Fibroblast of the aortic adventitia (primary cell): Measurements from ENCODE around the gene PHF21B. TPM values are rescaled to one million over a fixed set of nuclear protein-coding genes. Genes with fewer than 3 reads are reported as not detected.
"Not testable (repeated sequence)": the region's sequence is repeated elsewhere in the genome, so short reads cannot be mapped to it uniquely, and the experiment has no call there.

ENCODE experiments used
- DNase-seq: peaks from one replicate; pipeline ENCODE4 v3.0.0-alpha.2; 2010; ENCODE audit warnings: low read depth
- H3K4me3 ChIP-seq: 2 replicates; pipeline ENCODE4 v1.5.1; 2011; ENCODE audit warnings: low read depth, mild to moderate bottlenecking, control low read depth, low read length, moderate library complexity
- total RNA-seq: library from RNA; depleted of rRNA; stranded (reverse); fragments of >200 nt; gene quantifications from 2 replicates; pipeline ENCODE4 v1.2.3, GENCODE V29; 2012; ENCODE audit warnings: low replicate concordance
- TF ChIP-seq, protein P1 (sequence below): IDR thresholded peaks from 2 replicates; pipeline ENCODE4 v1.5.1; 2011; ENCODE audit warnings: mild to moderate bottlenecking, low read length, control low read depth, inconsistent platforms; ENCODE audit not compliant: insufficient read depth

The PHF21B gene
- total RNA-seq, 1 donor, result not detected

DNA sequence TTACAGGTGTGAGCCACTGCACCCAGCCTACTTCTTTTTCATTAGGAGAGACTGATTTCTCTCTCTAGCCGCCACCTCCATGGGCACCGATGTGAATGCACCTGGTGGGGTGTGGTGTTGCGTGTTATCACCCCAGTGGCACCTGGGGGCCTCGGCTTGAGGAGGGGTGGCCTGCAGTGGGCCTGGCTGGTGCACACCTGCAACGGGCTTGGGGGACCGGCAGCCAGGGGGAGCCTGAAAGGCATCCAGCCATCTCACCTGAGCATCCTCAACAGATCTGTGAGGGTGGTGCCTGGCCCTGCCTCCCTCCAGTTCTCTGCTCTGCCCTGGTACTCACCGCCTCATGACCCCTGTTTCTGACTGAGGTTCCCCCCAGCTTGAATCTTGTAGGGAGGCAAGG, 148.6 kb downstream of the PHF21B start:
- no peak overlapping the region for H3K4me3 ChIP-seq
- no peak for DNase-seq
- TF ChIP-seq, protein P1, sequence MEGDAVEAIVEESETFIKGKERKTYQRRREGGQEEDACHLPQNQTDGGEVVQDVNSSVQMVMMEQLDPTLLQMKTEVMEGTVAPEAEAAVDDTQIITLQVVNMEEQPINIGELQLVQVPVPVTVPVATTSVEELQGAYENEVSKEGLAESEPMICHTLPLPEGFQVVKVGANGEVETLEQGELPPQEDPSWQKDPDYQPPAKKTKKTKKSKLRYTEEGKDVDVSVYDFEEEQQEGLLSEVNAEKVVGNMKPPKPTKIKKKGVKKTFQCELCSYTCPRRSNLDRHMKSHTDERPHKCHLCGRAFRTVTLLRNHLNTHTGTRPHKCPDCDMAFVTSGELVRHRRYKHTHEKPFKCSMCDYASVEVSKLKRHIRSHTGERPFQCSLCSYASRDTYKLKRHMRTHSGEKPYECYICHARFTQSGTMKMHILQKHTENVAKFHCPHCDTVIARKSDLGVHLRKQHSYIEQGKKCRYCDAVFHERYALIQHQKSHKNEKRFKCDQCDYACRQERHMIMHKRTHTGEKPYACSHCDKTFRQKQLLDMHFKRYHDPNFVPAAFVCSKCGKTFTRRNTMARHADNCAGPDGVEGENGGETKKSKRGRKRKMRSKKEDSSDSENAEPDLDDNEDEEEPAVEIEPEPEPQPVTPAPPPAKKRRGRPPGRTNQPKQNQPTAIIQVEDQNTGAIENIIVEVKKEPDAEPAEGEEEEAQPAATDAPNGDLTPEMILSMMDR, result no peak

- no peak for DNase-seq
- TF ChIP-seq, protein P1, result no peak
- H3K4me3 ChIP-seq, result no peak overlapping the region
Measured at GRCh38 chr22:44860311-44860710, 149.5 kb downstream of the PHF21B start.

DNA sequence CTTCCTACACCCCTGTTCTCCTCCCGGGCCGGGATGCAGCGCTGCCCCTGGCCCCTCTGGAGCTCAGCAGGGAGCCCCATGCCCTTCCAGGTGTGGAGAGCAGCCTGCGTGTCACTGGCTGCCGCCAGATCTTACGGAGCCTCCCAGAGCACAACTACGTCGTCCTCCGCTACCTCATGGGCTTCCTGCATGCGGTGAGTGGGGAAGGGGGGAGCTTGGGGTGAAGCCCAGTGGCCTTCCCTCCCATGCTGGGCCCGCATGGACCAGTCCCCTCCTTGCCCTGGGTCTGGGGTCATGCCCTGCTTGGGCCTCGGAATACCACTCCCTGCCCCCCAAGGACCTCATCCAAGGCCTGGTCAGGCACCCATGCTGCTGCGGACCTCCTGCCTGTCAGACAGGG, 150.2 kb downstream of the PHF21B start:
- no peak for DNase-seq
- TF ChIP-seq, protein P1, result no peak
- no peak overlapping the region for H3K4me3 ChIP-seq

- DNase-seq, H3K4me3 ChIP-seq: not testable (repeated sequence)
Measured at GRCh38 chr22:44858819-44859218, 151.0 kb downstream of the PHF21B start.

DNA sequence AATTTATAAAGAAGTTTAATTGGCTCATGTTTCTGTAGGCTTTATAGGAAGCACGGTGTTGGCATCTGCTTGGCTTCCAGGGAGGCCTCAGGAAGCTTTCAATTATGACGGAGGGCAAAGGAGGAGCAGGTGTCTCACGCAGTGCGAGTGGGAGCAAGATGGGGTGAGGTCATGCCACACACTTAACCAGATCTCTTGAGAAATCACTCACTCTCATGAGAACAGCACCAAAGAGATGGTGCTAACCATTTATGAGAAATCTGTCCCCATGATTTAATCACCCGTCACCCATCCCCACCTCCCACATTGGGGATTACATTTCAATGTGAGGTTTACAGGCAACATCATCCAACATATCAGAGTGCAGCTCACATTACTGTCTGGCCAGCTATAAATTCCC, 153.9 kb downstream of the PHF21B start:
- no peak for DNase-seq
- TF ChIP-seq, protein P1, result no peak
- no peak overlapping the region for H3K4me3 ChIP-seq

DNA sequence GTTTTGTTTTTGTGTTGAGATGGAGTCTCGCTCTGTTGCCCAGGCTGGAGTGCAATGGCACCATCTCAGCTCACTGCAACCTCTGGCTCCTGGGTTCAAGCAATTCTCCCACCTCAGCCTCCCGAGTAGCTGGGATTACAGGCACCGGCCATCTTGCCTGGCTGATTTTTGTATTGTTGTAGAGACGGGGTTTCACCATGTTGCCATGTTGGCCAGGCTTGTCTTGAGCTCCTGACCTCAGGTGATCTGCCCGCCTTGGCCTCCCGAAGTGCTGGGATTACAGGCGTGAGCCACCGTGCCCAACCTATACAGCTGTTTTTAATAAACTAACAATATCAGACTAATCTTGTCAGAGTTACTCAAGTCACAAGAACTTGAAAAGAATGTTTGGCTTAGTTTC, 155.2 kb downstream of the PHF21B start:
- H3K4me3 ChIP-seq, result not testable (repeated sequence)
- peak; percentile 50 for DNase-seq

- TF ChIP-seq, protein P1, result no peak
- no peak for DNase-seq
- no peak overlapping the region for H3K4me3 ChIP-seq
Measured at GRCh38 chr22:44850946-44851345, 158.9 kb downstream of the PHF21B start.

GRCh38 chr22:44848791-44849420, 160.9 kb downstream of the PHF21B start:
- no peak overlapping the region for H3K4me3 ChIP-seq
- TF ChIP-seq, protein P1, result no peak
- no peak for DNase-seq
